IPS DF 19.7 (cell line): ENCODE data around the gene TMEM39B.
A peak's percentile ranks its signal among the peaks of the same experiment; 100 is the strongest.
"Not testable (repeated sequence)": the region's sequence is repeated elsewhere in the genome, so short reads cannot be mapped to it uniquely, and the experiment has no call there.

Experiments used
- DNase-seq: peaks from one replicate; pipeline ENCODE4 v3.0.0-alpha.2; 2013; ENCODE audit warnings: low read depth, low spot score

TMEM39B gene

DNA sequence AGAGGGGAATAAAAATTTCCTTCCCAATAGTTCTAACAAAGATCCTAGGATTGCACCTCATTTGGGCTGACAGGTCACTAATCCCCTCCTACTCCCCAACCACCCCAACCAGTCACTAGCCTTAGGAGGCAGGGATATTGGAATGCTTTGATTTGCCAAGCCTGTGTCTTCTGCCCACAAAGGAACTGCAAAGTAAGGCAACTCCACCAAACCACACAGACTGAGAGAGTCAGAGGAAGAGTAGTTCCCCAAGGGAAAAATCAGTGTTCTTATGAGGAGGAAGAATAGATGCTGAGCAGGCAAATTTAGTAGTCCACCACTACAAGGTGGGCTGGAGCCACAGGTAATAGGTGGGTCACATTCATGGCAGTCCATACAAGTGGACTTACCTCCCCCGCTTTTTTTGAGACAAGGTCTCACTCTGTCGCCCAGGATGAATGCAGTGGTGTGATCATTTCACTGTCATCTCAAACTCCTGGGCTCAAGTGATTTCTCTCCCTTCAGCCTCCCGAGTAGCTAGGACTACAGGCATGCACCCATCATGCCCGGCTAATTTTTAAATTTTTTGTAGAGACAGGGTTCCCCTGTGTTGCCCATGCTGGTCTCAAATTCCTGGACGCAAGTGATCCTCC lies 3.7 kb upstream of the TMEM39B start:
- no peak for DNase-seq

DNA sequence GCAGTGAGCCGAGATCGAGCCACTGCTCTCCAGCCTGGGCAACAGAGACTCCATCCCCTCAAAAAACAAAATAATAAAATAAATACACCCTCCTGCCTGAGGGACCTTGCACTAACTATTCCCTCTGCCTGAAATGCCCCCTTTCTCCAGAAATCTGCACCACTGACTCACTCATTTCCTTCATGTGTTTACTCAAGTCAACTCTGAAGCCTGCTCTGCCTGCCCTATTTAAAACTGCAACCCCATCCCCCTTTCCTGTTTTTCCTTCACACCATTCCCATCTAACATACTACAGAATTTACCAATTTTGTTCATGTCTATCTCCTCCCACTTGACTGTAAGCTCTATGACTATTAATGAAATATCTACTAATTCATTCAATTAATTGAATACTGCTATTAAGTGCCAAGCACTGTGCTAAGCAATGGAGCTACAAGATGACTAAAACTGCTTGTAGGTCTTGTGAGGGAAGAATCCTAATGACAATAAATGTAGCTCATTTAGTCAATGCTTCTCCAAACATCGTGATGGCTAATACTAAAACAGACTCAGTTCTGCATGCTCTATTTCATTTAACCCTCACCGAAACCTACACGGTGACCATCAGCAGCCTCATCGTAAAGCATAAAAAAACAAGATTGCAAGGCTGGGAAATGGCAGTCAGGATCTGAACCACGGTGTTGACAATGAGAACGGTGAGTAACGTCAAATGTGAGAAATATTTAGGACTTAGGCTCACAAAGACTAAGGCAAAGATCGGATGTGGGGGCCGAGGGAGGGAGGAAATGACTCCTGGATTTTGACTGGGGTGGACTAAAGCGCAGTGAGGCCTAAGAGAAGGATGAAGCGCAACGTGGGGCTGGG lies 749 bp upstream of the TMEM39B start:
- DNase-seq, result no peak

DNA sequence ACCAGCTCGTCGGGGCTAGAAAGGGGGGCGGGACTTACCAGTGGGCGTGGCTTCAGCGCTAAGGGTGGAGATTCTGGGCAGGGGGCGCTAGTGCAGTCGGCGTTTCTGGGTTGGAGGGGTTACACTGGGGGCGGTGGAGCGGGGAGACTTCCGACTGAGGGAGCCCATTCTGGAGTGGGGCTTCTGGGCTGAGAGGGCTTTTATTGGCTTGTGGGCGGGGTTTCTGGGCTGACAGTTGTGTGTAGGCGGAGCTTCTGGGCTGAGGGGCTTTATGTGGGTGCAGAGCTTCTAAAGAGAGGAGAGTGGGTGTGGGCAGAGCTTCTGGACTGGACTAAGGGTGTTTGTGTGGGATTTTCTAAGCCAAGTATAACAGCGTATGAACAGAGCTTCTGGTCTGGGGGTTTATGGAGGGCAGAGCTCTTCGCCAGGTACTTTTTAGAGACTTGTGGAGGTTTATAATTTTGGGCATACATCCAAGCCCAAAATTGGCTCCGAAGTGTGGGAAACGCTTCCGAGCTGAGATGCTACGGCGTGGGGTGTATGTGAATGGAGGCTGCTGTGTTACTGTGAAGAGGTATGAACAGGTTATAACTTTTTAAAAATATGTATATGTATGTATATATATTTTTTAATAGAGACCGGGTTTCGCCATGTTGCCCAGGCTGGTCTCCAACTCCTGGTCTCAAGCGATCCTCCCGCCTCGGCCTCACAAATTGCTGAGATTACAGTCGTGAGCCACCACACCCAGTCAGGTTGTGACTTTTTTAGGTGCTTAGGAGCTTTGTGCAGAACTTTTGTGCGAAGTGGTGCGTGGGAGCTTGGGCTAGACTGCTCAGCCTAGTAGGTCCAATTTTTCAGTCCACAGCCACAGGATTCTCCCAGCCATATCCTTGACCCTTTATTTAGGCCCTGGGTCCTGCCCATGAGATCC lies 825 bp downstream of the TMEM39B start:
- DNase-seq, result peak; percentile 83

DNA sequence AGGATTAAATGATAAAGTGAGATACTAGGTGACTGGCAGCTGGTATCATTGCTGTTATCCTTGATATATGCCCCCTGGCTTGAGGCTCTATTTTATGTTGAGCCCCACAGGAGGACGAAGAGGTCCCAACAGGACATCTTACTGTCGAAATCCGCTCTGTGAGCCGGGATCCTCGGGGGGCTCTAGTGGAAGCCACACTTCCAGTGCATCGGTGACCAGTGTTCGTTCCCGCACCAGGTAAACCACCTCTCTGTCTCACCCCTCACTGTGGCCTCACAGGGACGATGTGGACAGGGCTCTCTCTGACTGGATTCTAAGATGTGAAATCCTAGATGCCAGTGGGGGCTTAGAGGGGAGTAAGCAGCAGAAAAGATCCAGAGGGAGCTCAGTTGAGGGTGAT lies 2.1 kb downstream of the TMEM39B start:
- DNase-seq, result no peak

DNA sequence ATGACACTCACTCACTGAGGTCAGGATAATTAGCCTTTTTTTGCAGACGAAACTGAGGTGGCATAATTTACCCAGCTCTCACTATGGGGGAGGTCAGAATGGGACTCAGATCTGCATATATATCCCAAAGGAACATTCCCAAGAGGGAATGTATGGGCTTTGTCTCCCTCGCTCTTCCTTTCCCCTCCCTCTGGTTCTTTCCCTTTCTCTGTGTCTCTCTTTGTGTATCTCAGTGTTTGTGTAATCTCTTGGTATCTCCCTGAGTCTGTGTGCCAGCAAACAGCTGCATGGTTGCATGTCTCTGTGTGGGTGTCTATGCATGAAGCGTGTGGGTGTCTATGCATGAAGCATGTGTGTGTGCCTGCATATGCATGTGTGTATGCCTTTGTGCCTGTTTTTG lies 4.7 kb downstream of the TMEM39B start:
- no peak for DNase-seq

DNA sequence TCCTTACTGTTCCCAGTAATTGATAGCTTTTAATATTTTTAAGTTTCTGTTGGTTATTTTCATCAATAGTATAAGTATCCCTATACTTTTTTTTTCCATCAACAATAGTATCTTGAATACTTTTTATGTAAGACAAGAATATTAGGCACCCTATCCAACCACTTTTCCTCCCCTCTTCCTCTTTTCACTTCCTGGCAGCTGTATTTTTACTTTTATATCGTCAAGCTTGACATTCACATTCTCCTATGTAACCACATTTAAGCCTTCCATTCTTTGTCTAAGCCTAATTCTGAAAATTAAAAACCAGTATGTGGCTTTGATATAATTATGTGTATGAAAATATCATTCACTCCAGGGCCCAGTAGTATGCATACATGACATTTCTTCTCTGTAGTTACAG lies 9.3 kb downstream of the TMEM39B start:
- DNase-seq, result no peak

DNA sequence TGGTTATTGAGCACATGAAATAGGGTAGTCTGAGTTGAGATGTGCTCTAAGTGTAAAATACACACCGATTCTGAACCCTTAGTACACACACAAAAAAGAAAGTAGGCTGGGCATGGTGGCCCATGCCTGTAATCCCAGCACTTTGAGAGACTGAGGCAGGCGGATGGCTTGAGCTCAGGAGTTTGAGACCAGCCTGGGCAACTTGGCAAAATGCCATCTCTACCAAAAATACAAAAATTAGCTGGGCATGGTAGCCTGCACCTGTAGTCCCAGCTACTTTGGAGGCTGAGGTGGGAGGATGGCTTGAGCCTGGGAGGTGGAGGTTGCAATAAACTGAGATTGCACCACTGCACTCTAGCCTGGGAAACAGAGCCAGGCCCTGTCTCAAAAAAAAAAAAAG lies 13.6 kb downstream of the TMEM39B start:
- not testable (repeated sequence) for DNase-seq

DNA sequence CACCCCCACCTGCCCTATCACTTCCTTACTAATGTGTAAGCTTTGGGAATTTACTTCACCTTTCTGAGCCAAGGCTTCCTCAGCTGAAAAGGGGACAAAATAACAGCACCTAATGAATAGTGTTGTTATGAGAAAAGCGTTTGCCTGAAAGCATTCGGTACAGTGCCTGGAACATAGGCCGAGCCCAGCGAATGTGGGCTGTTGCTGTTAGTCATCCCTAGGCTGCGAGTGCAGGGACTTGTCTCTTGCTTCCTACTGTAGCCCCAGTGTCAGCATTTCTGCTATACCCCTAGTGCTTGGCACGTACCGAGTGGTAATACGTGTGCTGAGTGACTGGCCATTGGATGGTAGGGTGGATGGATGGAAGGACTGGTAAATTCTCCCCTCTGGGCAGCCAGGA lies 18.4 kb downstream of the TMEM39B start:
- no peak for DNase-seq

DNA sequence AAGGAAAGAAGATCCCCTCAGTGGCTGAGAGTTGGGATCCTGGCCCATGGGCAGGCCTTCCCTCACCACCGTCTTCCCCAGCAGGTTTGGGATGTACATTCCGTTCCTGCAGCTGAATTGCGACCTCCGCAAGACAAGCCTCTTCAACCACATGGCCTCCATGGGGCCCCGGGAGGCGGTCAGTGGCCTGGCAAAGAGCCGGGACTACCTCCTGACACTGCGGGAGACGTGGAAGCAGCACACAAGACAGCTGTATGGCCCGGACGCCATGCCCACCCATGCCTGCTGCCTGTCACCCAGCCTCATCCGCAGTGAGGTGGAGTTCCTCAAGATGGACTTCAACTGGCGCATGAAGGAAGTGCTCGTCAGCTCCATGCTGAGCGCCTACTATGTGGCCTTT lies 18.9 kb downstream of the TMEM39B start:
- no peak for DNase-seq

DNA sequence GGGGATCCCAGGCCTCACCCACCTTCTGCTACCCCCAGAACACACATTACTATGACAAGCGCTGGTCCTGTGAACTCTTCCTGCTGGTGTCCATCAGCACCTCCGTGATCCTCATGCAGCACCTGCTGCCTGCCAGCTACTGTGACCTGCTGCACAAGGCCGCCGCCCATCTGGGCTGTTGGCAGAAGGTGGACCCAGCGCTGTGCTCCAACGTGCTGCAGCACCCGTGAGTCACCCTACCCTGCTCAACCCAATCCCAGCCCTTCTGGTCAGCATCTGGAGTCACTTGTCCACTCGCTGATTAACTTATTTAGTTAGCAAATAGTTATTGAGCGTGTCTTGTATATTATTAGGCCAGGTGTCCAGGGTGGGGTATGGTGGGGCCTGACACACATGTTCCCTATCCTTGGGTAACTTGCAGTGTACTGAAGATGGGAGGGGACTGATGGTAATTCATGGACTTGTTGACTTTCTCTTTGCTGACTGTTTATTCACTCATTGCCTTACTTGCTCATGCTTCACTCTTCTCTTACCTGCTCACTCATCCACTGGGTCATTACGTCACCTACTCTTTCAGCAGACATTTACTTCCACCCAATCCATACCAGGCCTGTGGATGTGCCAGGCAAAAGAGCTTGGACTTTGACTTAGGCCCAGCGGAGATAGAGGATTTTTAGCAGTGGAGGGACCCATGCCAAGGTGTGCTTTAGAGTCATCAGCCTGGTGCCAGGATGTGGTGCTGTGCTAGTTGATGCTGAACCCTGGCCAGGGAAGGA lies 22.2 kb downstream of the TMEM39B start:
- DNase-seq, result no peak

DNA sequence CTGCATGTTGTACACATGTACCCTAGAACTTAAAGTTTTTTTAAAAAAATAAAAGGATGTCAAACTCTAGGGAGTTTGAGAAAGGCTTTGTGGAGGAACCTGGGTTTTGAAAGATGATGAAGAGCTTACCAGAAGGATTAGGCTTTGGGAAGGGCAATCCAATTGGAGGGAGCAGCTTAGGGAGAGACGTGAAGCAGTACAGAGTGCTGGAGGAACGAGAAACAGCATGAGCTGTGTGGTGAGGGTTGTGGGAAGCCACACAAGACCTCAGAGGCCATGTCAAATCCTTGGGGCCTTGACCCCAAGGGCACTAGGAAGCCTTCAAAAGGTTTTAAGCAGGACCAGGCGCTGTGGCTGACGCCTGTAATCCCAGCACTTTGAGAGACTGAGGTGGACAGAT lies 26.7 kb downstream of the TMEM39B start:
- no peak for DNase-seq

DNA sequence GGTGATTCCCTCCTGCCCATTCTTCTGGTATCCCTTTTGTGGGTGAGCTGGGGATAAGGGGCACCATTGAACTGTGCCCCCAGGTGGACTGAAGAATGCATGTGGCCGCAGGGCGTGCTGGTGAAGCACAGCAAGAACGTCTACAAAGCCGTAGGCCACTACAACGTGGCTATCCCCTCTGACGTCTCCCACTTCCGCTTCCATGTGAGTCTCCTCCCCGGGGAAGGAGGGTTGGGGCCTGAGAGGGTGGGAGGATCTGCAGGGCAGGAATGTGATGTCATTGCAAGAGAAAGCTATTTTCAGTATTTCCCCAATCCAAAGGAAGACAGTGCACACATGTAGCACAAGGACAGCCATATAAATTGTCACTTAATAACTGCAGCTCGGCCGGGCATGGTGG lies 27.6 kb downstream of the TMEM39B start:
- DNase-seq, result no peak

DNA sequence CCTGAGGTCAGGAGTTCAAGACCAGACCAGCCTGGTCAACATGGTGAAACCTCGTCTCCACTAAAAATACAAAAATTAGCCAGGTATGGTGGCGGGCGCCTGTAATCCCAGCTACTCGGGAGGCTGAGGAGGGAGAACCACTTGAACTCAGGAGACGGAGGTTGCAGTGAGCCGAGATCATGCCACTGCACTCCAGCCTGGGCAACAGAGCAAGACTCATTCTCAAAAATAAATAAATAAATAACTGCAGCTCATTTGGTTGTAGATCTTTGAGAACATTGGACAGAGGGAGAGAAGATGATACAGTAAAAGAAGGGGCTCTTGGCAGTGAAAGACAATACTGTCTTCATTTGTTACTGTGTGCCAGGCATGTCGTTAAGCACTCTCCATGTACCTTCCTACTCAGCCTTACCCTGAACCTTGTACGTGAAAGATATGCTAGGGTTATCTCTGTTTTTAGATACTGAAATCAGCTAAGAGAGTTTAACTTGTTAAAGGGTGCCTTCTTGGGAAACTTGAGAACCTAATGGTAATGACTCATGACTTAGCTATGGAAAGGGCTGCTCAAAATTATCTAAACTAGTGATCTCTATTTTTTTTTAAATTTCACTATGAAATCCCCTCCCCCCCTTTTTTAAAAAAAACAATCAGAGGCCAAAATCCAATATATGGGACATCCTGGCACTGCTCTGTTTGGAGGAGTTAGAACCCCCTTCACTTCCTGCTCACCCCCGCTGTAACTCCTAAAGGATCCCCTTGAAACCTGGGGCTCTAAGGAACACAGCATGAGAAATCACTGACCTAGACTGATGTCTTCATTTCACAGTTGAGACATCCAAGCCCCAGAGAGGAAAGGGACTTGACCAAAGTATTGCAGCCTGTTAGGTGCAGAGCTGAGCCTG lies 28.3 kb downstream of the TMEM39B start:
- no peak for DNase-seq

DNA sequence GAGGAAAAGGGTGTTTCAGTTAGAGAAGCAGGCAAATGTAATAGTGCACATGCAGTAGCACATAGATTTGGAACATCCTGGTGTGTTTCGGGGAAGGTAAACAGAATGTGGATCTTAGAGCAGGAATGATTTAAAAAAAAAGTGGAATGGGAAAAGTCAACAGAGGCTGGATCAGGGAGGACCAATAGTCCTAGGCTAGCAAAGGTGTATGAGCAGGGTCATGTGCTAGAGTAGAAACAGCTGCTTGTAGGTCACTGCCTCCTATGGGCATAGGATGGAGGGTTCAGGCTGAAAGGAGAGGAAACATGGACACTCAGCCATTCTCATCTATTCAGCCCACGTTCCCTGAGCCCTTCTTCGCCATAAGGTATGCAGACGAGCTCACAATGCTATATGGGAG lies 31.4 kb downstream of the TMEM39B start:
- no peak for DNase-seq

DNA sequence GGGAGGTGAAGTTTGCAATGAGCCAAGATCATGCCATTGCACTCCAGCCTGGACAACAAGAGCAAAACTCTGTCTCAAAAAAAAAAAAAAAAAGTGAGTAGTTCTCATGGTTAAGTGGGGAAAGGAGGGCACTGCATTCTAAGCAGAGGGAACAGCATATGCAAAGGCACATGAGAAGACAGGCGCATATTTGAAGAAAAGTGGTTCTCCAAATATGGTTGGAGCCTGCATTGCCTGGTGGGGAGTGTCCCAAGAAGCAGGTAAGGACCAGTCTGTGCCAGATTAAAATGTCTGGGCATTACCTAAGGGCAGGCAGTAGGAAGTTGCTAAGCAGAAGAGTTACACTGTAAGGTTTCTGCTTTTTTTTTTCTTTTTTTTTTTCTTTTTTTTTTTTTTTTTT lies 32.6 kb downstream of the TMEM39B start:
- no peak for DNase-seq

DNA sequence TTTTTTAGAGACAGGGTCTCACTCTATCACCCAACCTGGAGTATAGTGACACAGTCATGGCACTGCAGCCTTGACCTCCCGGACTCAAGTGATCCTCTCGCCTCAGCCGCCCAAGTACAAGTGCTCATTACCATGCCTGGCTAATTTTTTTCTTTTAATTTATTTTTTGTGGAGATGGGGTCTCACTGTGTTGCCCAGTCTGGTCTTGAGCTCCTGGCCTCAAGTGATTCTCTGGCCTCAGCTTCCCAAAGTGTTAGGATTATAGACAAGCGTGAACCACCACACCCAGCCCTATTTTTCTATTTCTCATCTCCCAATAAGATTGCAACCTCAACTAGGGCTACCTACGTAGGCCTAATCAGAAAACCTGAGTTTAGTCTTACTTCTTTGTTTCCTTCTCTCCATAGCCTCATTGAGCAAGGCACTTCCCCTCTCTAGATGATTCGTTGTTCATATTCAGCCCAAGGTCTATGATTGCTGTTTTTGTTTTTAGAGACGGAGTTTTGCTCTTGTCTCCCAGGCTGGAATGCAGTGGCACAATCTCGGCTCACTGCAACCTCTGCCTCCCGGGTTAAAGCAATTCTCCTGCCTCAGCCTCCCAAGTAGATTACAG lies 34.0 kb downstream of the TMEM39B start:
- DNase-seq, result no peak

DNA sequence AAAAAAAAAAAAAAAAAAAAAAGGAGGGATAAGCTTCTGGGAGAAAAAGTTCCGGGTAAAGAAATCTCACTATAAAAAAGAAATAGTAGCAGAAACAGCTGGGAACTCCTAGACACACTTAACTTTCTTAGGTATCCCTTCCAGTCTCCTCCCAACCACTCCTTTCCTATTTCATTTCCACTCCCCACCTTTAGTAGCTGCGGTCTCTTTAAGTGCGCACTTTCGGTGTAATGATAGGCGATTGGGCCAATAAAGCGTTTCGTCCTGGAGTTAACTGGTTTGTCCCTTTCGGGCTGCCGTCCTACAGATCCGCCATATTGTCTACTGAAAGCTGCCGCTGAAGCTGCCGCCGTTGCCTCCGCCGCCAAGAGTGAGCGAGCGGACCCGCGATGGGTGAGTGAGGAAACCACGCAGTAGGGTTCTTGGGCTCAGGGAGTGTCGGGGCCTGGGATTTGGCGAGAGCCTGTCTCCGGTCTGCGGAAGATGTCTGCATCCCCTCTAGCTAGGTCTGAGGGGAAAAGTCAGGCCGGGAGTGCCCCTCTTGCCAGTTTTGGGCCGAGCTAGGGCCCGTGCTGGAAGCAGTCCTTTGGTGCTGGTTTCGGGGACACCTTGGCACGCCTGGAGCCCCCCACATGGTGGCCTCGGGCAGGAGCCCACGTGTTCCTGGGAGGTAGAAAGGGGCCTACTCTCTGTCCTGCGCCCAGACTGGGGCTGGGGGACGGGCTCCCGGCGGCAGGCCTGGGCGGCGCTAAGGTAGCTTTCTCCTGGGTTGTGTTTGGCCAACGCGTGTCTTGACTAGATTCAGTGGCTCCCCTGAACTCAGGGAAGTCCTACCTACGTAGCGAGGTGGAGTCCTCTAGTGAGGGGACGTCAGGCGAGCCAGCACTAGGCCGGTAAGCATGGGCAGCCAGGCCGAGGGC lies 35.3 kb downstream of the TMEM39B start, which contains the start of gene KPNA6:
TSS of gene KPNA6 (plus strand) at position 315 of the 920 bp plus-strand sequence. CDS start at position 390, 75 bp downstream.
- peak; percentile 93 for DNase-seq

DNA sequence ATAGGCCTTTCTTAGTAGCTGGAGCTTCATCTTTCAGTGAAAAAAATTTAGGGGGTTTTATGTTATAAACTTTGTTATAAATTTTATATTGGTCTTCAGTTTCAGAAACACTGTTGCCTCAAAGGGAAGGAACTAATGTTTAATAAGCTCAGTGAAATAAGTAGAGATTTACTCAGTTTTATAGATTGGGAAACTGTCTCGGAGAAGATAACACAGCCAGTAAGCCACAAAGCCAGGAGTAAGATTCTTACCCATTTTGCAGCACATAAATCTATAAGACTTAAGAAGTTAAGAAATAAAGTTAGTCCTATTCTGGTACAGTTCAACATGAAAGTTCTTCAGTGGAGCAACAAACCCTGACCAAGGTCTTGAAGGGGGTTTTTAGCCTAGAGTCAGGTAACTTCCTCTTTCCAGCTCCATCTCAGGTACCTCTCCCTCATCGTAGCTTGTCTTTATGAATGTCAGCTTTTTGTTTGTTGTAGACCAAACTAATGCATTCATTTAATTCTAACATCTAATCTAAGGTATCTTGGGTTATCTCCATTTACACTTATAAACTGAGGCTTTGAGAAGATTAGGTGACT lies 38.4 kb downstream of the TMEM39B start:
- no peak for DNase-seq
